KMS-11 (cell line): ENCODE results near the gene TANGO6.
"Not testable (repeated sequence)": the region's sequence is repeated elsewhere in the genome, so short reads cannot be mapped to it uniquely, and the experiment has no call there.

Source experiments
- H2AFZ ChIP-seq: fragments of 200-600 bp; sonication (generic); 2 replicates; pipeline ENCODE4 v1.6.1; 2016; ENCODE audit warnings: antibody characterized with exemption, mixed run types, low read depth
- H3K27ac ChIP-seq: fragments of 200-600 bp; sonication (generic); 2 replicates; pipeline ENCODE4 v1.6.1; 2016; ENCODE audit warnings: mild to moderate bottlenecking, mixed run types
- H3K27me3 ChIP-seq: fragments of 200-600 bp; sonication (generic); 2 replicates; pipeline ENCODE4 v1.6.1; 2017; ENCODE audit warnings: mild to moderate bottlenecking, low read depth, mixed run types, moderate library complexity; ENCODE audit not compliant: insufficient read depth
- H3K36me3 ChIP-seq: fragments of 200-600 bp; sonication (generic); 2 replicates; pipeline ENCODE4 v1.6.1; 2017; ENCODE audit warnings: mild to moderate bottlenecking, mixed run types; ENCODE audit not compliant: insufficient read depth
- H3K4me1 ChIP-seq: fragments of 200-600 bp; sonication (generic); 2 replicates; pipeline ENCODE4 v1.6.1; 2016; ENCODE audit warnings: mild to moderate bottlenecking, low read depth, mixed run types; ENCODE audit not compliant: poor library complexity, severe bottlenecking
- H3K4me2 ChIP-seq: fragments of 200-600 bp; sonication (generic); 2 replicates; pipeline ENCODE4 v1.7.0; 2016; ENCODE audit warnings: mild to moderate bottlenecking, mixed run types
- H3K4me3 ChIP-seq: fragments of 200-600 bp; sonication (generic); IDR thresholded peaks from 2 replicates; pipeline ENCODE4 v1.6.1; 2017; ENCODE audit warnings: low read depth, low read length, mixed read lengths; ENCODE audit not compliant: insufficient read depth
- H3K79me2 ChIP-seq: fragments of 200-600 bp; sonication (generic); 2 replicates; pipeline ENCODE4 v1.6.1; 2016; ENCODE audit warnings: low read depth, mixed run types; ENCODE audit not compliant: insufficient read depth
- H3K9ac ChIP-seq: fragments of 200-600 bp; sonication (generic); 2 replicates; pipeline ENCODE4 v1.6.1; 2016; ENCODE audit warnings: mild to moderate bottlenecking, mixed run types
- H4K20me1 ChIP-seq: fragments of 200-600 bp; sonication (generic); 2 replicates; pipeline ENCODE4 v1.6.1; 2016; ENCODE audit warnings: mild to moderate bottlenecking, mixed run types; ENCODE audit not compliant: insufficient read depth
- TF ChIP-seq, protein P1 (sequence below): fragments of 200-600 bp; sonication (generic); conservative IDR thresholded peaks from 2 replicates; pipeline ENCODE4 v1.6.1; 2017; ENCODE audit warnings: low read depth, mild to moderate bottlenecking, antibody characterized with exemption, low read length, moderate library complexity, mixed read lengths

Gene TANGO6

DNA sequence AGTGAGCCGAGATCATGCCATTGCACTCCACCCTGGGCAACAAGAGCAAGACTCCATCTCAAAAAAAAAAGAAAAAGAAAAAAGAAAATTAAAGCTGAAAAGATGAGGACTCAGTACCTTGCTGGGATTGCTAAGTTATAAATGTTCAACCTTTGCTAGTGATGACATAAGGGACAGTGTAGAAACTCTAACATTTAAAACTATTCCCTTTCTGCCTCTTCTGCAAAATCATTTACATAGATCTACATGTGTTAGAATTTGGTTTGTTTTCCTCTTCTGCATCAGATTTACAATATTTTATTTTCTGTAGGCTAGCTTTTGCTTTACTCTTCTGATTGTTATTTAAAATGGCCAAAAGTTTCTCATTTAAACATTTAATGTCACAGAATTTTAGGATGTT, 212.6 kb downstream of the TANGO6 start:
- Histone ChIP-seq H4K20me1 (no peaks in the 10 kb centered on the region), H3K36me3 (no peaks in the 10 kb centered on the region), H3K9ac (no peak overlapping the region), H3K4me1 (peaks cover 15% of the 10 kb centered on the region), H2AFZ (no peak overlapping the region), H3K27me3 (no peaks in the 10 kb centered on the region), H3K4me2 (no peak overlapping the region), H3K79me2 (no peaks in the 10 kb centered on the region), H3K27ac (no peak overlapping the region), H3K4me3 (no peak overlapping the region)
- TF ChIP-seq, protein P1, sequence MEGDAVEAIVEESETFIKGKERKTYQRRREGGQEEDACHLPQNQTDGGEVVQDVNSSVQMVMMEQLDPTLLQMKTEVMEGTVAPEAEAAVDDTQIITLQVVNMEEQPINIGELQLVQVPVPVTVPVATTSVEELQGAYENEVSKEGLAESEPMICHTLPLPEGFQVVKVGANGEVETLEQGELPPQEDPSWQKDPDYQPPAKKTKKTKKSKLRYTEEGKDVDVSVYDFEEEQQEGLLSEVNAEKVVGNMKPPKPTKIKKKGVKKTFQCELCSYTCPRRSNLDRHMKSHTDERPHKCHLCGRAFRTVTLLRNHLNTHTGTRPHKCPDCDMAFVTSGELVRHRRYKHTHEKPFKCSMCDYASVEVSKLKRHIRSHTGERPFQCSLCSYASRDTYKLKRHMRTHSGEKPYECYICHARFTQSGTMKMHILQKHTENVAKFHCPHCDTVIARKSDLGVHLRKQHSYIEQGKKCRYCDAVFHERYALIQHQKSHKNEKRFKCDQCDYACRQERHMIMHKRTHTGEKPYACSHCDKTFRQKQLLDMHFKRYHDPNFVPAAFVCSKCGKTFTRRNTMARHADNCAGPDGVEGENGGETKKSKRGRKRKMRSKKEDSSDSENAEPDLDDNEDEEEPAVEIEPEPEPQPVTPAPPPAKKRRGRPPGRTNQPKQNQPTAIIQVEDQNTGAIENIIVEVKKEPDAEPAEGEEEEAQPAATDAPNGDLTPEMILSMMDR, result no peak

DNA sequence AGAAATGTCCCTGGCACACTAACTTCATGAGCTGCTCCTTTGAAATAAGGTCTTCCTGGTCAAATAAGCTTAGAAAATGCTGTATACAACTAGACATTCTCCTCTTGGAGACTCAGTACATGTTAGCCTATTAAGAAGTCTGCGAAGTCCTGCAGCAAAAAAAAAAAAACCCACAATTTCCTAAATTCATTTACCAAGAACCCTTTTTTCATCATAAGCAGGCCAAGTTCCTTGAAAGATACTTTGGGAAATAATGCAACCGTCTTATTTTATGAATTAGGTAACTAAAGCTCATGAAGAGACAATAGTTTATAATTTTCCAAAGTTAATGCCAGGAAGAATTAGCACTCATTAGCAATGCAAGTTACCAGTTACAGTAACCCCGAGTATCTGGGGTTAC, 213.1 kb downstream of the TANGO6 start:
- H3K27ac ChIP-seq, result no peak overlapping the region
- no peaks in the 10 kb centered on the region for H3K36me3 ChIP-seq
- no peak overlapping the region for H3K4me3 ChIP-seq
- H4K20me1 ChIP-seq, result no peaks in the 10 kb centered on the region
- peaks cover 15% of the 10 kb centered on the region for H3K4me1 ChIP-seq
- no peak overlapping the region for H2AFZ ChIP-seq
- no peak overlapping the region for H3K9ac ChIP-seq
- TF ChIP-seq, protein P1, result no peak
- no peaks in the 10 kb centered on the region for H3K79me2 ChIP-seq
- H3K4me2 ChIP-seq, result no peak overlapping the region
- no peaks in the 10 kb centered on the region for H3K27me3 ChIP-seq

DNA sequence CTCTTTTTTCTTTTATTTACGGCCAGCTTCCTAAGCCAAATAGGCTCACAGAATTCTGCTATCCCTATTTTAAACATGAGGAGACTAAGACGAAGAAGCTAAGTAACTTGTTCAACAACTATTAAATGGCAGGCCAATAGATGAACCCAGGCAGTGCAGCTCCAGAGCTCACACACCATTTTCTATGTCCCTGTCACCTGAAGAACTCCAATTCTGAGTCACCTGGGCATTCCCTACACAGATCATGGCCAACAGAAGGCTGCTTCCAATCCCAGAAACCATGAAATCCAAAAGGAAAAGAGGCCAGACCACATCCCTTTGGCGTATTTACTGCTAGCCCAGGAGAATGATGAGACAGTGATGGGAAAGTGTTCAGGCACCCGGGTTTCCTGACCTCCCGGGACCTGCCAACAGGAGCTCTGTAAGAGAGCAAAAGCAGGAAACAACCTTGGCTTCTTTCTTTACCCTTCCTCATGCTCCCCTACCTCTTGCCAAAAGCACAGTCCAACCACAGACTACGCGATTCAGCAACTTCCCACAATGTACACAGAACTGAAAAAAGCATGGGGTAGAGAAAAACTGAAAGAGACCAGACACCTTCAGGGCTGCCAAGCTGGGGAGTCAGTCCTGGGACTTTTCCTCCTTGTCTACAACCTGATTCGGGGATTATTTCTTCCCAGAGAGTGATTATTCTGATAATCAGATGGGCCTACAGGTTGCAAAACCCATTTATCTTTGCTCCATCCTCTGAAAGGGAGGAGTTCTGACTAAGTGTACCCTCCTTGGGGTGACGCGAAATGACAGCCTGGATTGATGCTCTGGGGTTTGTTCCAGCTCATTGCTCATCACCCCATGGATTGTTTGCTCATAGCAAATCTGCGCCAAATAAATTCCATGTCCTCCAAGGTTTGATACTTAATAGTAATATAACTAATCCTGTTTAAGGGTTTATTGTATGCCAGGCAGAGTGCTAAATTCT, 214.4 kb downstream of the TANGO6 start:
- Histone ChIP-seq H3K79me2 (no peaks in the 10 kb centered on the region), H3K27ac (peak overlapping the region; percentile 8; the same call in 1 of the 2 replicates), H3K4me2 (peak overlapping the region; percentile 19; the same call in 1 of the 2 replicates), H3K27me3 (no peaks in the 10 kb centered on the region), H3K9ac (no peak overlapping the region), H4K20me1 (no peaks in the 10 kb centered on the region), H3K4me3 (no peak overlapping the region), H2AFZ (no peak overlapping the region), H3K4me1 (peaks cover 15% of the 10 kb centered on the region), H3K36me3 (no peaks in the 10 kb centered on the region)
- TF ChIP-seq, protein P1, result no peak

DNA sequence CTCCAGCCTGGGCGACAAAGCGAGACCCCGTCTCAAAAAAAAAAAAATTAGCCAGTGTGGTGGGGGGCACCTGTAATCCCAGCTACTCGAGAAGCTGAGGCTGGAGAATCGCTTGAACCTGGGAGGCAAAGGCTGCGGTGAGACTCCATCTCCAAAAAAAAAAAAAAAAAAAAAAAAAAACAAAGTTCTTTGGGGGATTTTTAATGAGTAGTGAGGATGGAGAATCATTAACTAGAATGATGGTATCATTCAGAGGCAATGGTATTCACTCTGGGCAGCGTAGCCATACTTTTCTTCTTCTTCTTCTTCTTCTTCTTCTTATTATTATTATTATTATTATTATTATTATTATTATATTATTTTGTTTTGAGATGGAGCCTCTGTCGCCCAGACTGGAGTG, 220.2 kb downstream of the TANGO6 start:
- H3K4me2 ChIP-seq, H3K4me1 ChIP-seq, H2AFZ ChIP-seq, H3K79me2 ChIP-seq, H3K9ac ChIP-seq, H3K27ac ChIP-seq, H4K20me1 ChIP-seq, H3K27me3 ChIP-seq, H3K4me3 ChIP-seq, H3K36me3 ChIP-seq: not testable (repeated sequence)

DNA sequence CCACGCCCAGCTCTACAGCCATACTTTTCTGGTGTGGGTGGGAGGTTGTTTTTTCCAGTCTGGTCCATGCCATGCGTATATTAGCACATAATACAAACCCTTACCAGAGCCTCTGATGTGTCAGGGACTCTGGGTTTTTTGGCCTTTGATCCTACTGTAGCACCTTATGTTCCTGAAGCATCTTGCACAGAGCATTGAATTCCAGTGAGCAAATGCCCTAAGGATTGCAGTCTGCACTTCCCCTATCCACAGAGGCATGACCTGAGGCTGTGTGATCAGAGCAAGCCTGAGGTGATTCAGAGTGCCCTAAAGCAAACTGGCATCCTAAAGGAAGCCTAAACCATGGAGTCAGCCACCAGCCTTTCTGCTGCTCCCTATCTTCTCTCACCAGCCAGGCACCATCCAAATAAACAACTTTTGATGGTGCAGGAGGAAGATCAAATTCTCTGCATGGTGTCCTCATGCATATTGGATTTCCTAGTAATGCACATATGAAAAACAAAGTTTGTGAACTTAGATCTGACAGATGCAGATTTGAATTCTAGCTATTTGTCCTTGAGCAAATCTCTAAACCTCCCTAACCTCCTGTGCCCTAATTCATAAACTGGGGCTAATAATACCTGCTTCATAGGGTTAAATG, 220.9 kb downstream of the TANGO6 start:
- no peaks in the 10 kb centered on the region for H3K36me3 ChIP-seq
- H3K9ac ChIP-seq, result no peak overlapping the region
- no peak overlapping the region for H3K4me2 ChIP-seq
- no peak overlapping the region for H3K4me3 ChIP-seq
- no peaks in the 10 kb centered on the region for H3K27me3 ChIP-seq
- no peak overlapping the region for H2AFZ ChIP-seq
- H3K79me2 ChIP-seq, result no peaks in the 10 kb centered on the region
- no peaks in the 10 kb centered on the region for H4K20me1 ChIP-seq
- H3K27ac ChIP-seq, result no peak overlapping the region
- no peaks in the 10 kb centered on the region for H3K4me1 ChIP-seq
- TF ChIP-seq, protein P1, result no peak
